Iris pigment epithelial cell (primary cell): Measurements from ENCODE around the gene USP17L20.
"Not testable (repeated sequence)": the region's sequence is repeated elsewhere in the genome, so short reads cannot be mapped to it uniquely, and the experiment has no call there.

Source experiments
- DNase-seq: peaks from one replicate; pipeline ENCODE4 v3.0.0-alpha.2; 2011; ENCODE audit warnings: low read depth

USP17L20 gene

GRCh38 chr4:9257824-9258223, at the start of gene USP17L20:
Gene USP17L20 (plus strand): TSS chr4:9258124. CDS start chr4:9258124, 0 bp downstream.
- not testable (repeated sequence) for DNase-seq

- DNase-seq, result not testable (repeated sequence)
Measured at GRCh38 chr4:9210357-9210756, 47.6 kb upstream of the USP17L20 start, which contains the start of gene USP17L10. Gene USP17L10 (plus strand): TSS chr4:9210657. CDS start chr4:9210657, 0 bp downstream.

- not testable (repeated sequence) for DNase-seq
Measured at GRCh38 chr4:9214701-9215100, 43.2 kb upstream of the USP17L20 start.

GRCh38 chr4:9215105-9215504, 42.8 kb upstream of the USP17L20 start, which contains the start of gene USP17L11:
Gene USP17L11 (plus strand): TSS chr4:9215405. CDS start chr4:9215405, 0 bp downstream.
- DNase-seq, result not testable (repeated sequence)

GRCh38 chr4:9219852-9220251, 38.1 kb upstream of the USP17L20 start, which contains the start of gene USP17L12:
Gene USP17L12 (plus strand): TSS chr4:9220152. CDS start chr4:9220152, 0 bp downstream.
- DNase-seq, result not testable (repeated sequence)

- DNase-seq, result not testable (repeated sequence)
Measured at GRCh38 chr4:9224596-9224995, 33.3 kb upstream of the USP17L20 start, which contains the start of gene USP17L13. Gene USP17L13 (plus strand): TSS chr4:9224896. CDS start chr4:9224896, 0 bp downstream.

GRCh38 chr4:9230249-9230648, 27.7 kb upstream of the USP17L20 start:
- DNase-seq, result not testable (repeated sequence)

GRCh38 chr4:9234085-9234484, 23.8 kb upstream of the USP17L20 start, which contains the start of gene USP17L15:
Gene USP17L15 (plus strand): TSS chr4:9234385. CDS start chr4:9234385, 0 bp downstream.
- not testable (repeated sequence) for DNase-seq

- peak; percentile 5 for DNase-seq
Measured at GRCh38 chr4:9238461-9238860, 19.5 kb upstream of the USP17L20 start.

- DNase-seq, result not testable (repeated sequence)
Measured at GRCh38 chr4:9243579-9243978, 14.3 kb upstream of the USP17L20 start, which contains the start of gene USP17L17. Gene USP17L17 (plus strand): TSS chr4:9243879. CDS start chr4:9243879, 0 bp downstream.

GRCh38 chr4:9247953-9248680, 9.8 kb upstream of the USP17L20 start, which contains the start of gene USP17L18:
Gene USP17L18 (plus strand): TSS chr4:9248630. CDS start chr4:9248630, 0 bp downstream.
- peak; percentile 2 for DNase-seq

- DNase-seq, result not testable (repeated sequence)
Measured at GRCh38 chr4:9253078-9253477, 4.8 kb upstream of the USP17L20 start, which contains the start of gene USP17L19. Gene USP17L19 (plus strand): TSS chr4:9253378. CDS start chr4:9253378, 0 bp downstream.

GRCh38 chr4:9262572-9262971, 4.6 kb downstream of the USP17L20 start, which contains the start of gene USP17L21:
Gene USP17L21 (plus strand): TSS chr4:9262872. CDS start chr4:9262872, 0 bp downstream.
- not testable (repeated sequence) for DNase-seq

- not testable (repeated sequence) for DNase-seq
Measured at GRCh38 chr4:9267319-9267718, 9.4 kb downstream of the USP17L20 start, which contains the start of gene USP17L22. Gene USP17L22 (plus strand): TSS chr4:9267619. CDS start chr4:9267619, 0 bp downstream.

GRCh38 chr4:9271719-9272118, 13.8 kb downstream of the USP17L20 start:
- DNase-seq, result not testable (repeated sequence)
